Measurements from ENCODE around the gene CDKN2B. TPM values are rescaled to one million over a fixed set of nuclear protein-coding genes. Genes with fewer than 3 reads are reported as not detected.
A peak's percentile ranks its signal among the peaks of the same experiment; 100 is the strongest.

CDKN2B gene
- total RNA-seq, 4 donors from 2014 or later, result 9.9 to 14.6 (median 12.2) TPM

DNA sequence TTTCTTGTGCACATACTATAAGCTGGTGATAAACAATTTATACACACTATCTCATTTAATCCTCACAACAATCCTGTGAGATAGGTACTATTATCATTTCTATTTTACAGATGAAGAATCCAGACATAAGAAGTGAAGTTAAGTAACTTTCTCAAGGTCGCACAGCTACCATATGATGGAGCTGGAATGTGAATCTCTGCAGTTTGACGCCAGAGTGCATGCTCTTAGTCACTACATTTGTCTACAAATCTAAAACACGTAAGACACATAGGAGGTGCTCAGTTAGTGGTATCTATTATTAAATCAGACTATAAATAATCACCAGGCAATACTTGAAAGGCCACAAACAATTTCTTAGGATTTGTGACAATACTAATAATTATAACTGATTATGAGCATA lies 45.0 kb upstream of the CDKN2B start:
- Histone ChIP-seq H3K27me3 (no peaks in the 10 kb centered on the region), H3K27ac (replicated peaks in 1 of 4) (no peak overlapping the region), H3K4me1 (no peaks in the 10 kb centered on the region), H3K4me3 (no peak overlapping the region), H3K9me3 (no peaks in the 10 kb centered on the region), H3K36me3 (no peaks in the 10 kb centered on the region)
- WGBS, result 91% methylated on average over 3 of the region's 3 CpGs
- DNase-seq (ENCODE audit: extremely low spot score), result no peak
- TF ChIP-seq POLR2AphosphoS5 (IDR thresholded peaks at IDR 0.05) (no peak), EP300 (IDR thresholded peaks at IDR 0.05) (no peak), POLR2A (IDR thresholded peaks at IDR 0.05; ENCODE audit: low read depth) (no peak)
- TF ChIP-seq, protein P1, sequence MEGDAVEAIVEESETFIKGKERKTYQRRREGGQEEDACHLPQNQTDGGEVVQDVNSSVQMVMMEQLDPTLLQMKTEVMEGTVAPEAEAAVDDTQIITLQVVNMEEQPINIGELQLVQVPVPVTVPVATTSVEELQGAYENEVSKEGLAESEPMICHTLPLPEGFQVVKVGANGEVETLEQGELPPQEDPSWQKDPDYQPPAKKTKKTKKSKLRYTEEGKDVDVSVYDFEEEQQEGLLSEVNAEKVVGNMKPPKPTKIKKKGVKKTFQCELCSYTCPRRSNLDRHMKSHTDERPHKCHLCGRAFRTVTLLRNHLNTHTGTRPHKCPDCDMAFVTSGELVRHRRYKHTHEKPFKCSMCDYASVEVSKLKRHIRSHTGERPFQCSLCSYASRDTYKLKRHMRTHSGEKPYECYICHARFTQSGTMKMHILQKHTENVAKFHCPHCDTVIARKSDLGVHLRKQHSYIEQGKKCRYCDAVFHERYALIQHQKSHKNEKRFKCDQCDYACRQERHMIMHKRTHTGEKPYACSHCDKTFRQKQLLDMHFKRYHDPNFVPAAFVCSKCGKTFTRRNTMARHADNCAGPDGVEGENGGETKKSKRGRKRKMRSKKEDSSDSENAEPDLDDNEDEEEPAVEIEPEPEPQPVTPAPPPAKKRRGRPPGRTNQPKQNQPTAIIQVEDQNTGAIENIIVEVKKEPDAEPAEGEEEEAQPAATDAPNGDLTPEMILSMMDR (IDR thresholded peaks at IDR 0.05), result no peak
- intact Hi-C loops (cut with DNase I), result no loop called here

DNA sequence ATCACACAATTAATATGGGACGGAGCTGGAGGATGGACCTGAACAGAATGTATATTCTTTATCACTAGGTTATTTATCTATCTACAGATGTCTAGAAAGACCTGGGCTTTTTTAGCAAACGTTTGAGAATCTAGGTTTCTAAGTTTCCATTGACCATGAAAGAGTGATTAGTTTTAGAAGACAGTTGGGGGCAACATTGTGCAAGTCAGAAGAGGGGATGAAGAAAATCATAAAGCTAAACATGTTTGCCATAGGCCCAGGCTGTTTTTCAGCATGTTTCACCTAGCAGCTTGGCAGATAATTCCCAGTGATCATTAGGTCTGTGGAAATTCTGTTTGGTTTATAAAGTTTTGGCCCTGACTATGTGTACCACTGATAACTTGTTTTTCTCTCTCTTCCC lies 44.1 kb upstream of the CDKN2B start:
- H3K4me1 ChIP-seq, result no peaks in the 10 kb centered on the region
- H3K27ac ChIP-seq (replicated peaks in 1 of 4), result no peak overlapping the region
- intact Hi-C loops (cut with DNase I), result no loop called here
- WGBS, result 65% methylated on average over 2 of the region's 2 CpGs
- H3K36me3 ChIP-seq, result no peaks in the 10 kb centered on the region
- TF ChIP-seq EP300 (IDR thresholded peaks at IDR 0.05), result no peak
- no peak for TF ChIP-seq POLR2A (IDR thresholded peaks at IDR 0.05; ENCODE audit: low read depth)
- H3K27me3 ChIP-seq, result no peaks in the 10 kb centered on the region
- no peaks in the 10 kb centered on the region for H3K9me3 ChIP-seq
- DNase-seq (ENCODE audit: extremely low spot score), result no peak
- no peak overlapping the region for H3K4me3 ChIP-seq

DNA sequence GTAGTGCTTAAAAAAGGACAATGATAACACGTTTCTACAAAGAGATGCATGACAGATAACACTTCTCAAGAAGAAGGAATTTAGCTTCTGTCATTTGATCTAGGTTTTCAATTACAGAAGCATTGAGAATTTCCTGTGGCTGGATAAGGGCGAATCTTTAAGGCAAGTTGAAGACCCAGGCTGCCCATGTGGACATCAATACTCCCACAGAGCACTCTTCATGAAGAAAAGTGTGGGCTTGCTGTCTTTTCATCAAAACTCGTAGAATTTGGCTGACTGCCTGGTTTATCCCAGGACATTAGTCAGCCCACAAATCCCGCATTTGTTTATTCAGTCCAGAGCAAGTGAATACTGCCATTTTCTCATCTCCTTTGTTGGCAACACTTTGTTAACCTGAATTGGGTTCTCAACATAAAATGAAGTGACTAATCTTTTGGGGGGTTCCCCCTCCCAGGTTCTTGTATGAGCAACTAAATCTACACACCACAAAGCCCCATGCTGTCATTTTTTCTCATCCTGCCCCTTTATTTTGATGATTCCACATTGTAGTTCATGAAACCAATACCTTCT lies 43.4 kb upstream of the CDKN2B start:
- Histone ChIP-seq H3K4me3 (no peak overlapping the region), H3K9me3 (no peaks in the 10 kb centered on the region), H3K4me1 (no peaks in the 10 kb centered on the region), H3K27me3 (no peaks in the 10 kb centered on the region), H3K36me3 (no peaks in the 10 kb centered on the region), H3K27ac (replicated peaks in 1 of 4) (no peak overlapping the region)
- no peak for TF ChIP-seq EP300 (IDR thresholded peaks at IDR 0.05)
- DNase-seq (ENCODE audit: extremely low spot score), result peak; percentile 62
- 31% methylated on average over 4 of the region's 4 CpGs for WGBS
- intact Hi-C loops (cut with DNase I), result no loop called here

DNA sequence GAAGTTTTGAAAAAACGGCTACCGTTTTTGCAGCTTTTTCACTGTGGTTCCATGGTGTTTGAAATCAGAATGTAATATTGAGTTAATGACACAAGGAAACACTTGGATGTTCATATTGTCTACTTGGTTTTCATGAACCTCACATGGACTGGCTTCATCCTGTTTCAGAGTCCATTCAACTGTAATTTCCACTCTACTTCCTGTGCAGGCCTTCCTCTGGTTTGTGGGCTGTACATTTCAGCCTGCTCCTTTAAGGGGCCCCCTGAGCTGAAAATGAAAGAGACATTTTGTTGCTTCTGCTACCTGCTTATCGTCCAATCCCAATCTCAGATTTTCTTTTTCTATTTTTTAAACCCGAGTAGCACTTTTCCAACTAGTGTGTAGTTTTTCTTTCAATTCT lies 41.8 kb upstream of the CDKN2B start:
- TF ChIP-seq EP300 (IDR thresholded peaks at IDR 0.05), result no peak
- TF ChIP-seq, protein P1 (IDR thresholded peaks at IDR 0.05), result no peak
- TF ChIP-seq POLR2AphosphoS5 (IDR thresholded peaks at IDR 0.05), result no peak
- no peak for TF ChIP-seq POLR2A (IDR thresholded peaks at IDR 0.05; ENCODE audit: low read depth)
- Histone ChIP-seq H3K9me3 (no peaks in the 10 kb centered on the region), H3K36me3 (no peaks in the 10 kb centered on the region), H3K4me3 (no peak overlapping the region), H3K4me1 (no peaks in the 10 kb centered on the region), H3K27me3 (no peaks in the 10 kb centered on the region), H3K27ac (replicated peaks in 1 of 4) (no peak overlapping the region)
- WGBS, result 67% methylated on average over 4 of the region's 4 CpGs
- intact Hi-C loops (cut with DNase I), result no loop called here
- DNase-seq (ENCODE audit: extremely low spot score), result no peak

DNA sequence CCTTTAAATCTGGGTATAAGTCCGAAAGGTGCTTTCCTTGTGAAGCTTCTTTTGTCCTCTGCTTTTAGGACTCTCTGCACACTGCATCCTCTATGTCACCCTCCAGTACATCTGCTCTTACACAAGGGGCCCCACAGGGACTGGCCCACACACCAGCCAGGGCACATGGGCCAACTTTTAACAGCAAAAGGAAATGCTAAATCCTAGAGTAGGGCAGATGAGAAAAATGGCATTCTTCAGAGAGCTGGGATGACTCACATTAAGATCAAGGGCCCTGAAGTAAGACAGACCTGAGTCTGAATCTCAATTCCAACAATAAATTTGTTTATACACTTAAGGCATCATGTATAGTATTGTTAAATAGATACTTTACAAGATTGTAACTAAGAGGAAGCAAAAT lies 40.3 kb upstream of the CDKN2B start:
- Histone ChIP-seq H3K36me3 (no peaks in the 10 kb centered on the region), H3K9me3 (no peaks in the 10 kb centered on the region), H3K27ac (replicated peaks in 1 of 4) (no peak overlapping the region), H3K27me3 (no peaks in the 10 kb centered on the region), H3K4me3 (no peak overlapping the region), H3K4me1 (no peaks in the 10 kb centered on the region)
- TF ChIP-seq, protein P1 (IDR thresholded peaks at IDR 0.05), result no peak
- no peak for TF ChIP-seq POLR2A (IDR thresholded peaks at IDR 0.05; ENCODE audit: low read depth)
- TF ChIP-seq EP300 (IDR thresholded peaks at IDR 0.05), result no peak
- TF ChIP-seq POLR2AphosphoS5 (IDR thresholded peaks at IDR 0.05), result no peak
- 100% methylated on average over 1 of the region's 1 CpG for WGBS
- intact Hi-C loops (cut with DNase I), result no loop called here
- DNase-seq (ENCODE audit: extremely low spot score), result peak; percentile 31

DNA sequence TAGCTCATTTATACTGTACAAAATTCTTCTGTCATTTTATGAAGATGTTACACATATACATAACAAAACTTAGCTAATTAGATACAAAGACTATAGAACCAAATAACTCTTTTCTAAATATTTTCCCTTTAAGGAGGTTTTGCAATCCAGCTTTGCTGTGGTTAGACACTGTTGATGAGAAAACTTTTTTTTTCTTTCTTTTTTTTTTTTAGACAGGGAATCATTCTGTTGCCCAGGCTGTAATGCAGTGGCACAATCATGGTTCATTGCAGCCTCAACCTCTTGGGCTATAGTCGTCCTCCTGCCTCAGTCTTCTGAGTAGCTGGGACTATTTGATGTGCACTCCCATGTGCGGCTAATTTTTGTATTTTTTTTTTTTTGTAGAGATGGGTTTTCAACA lies 38.5 kb upstream of the CDKN2B start:
- Histone ChIP-seq H3K4me3 (no peak overlapping the region), H3K36me3 (no peaks in the 10 kb centered on the region), H3K4me1 (no peaks in the 10 kb centered on the region), H3K9me3 (no peaks in the 10 kb centered on the region), H3K27ac (replicated peaks in 1 of 4) (no peak overlapping the region), H3K27me3 (no peaks in the 10 kb centered on the region)
- intact Hi-C loops (cut with DNase I), result no loop called here
- DNase-seq (ENCODE audit: extremely low spot score), result no peak
- TF ChIP-seq, protein P1 (IDR thresholded peaks at IDR 0.05), result no peak
- TF ChIP-seq EP300 (IDR thresholded peaks at IDR 0.05) (no peak), POLR2A (IDR thresholded peaks at IDR 0.05; ENCODE audit: low read depth) (no peak), POLR2AphosphoS5 (IDR thresholded peaks at IDR 0.05) (no peak)
- WGBS, result 96% methylated on average over 2 of the region's 2 CpGs
